OCI-M2 (cell line): ENCODE measurements around the gene RASA3.

ENCODE experiments used
- DNase-seq: peaks from one replicate; lab custom pipeline; 2025; ENCODE audit not compliant: unreplicated experiment; lab: John Stamatoyannopoulos, UW

The RASA3 gene

GRCh38 chr13:114069376-114070097 lies 62.9 kb downstream of the RASA3 start:
- no peak for DNase-seq

- DNase-seq, result no peak
Measured at GRCh38 chr13:114068656-114069318, 63.6 kb downstream of the RASA3 start.

- no peak for DNase-seq
Measured at GRCh38 chr13:114067886-114068651, 64.4 kb downstream of the RASA3 start.

DNA sequence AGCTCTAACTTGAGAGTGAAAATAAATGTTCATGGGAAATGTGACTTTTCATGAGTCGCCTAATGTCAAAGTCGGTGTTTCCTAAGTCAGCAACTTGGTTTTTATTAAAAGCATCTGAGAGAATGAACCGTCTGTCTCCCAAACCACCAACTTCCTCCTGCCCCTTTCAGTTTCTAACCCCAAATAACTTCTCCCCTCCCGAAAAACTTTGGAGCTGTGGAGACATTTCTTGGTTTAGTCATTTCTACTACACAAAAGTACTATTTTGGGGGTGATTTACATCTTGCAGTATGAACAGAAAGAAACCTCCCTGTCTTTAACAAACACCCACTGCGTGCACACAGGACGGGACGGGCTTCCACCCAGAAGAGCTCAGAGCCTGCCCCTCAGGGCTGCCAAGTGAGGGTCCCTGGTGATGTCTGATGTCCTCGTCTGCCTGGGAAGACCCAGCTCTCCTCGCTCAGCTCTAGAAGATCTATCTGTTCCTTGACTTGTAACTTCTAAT lies 65.0 kb downstream of the RASA3 start:
- DNase-seq, result no peak

GRCh38 chr13:114066956-114067355 lies 65.5 kb downstream of the RASA3 start:
- no peak for DNase-seq

DNA sequence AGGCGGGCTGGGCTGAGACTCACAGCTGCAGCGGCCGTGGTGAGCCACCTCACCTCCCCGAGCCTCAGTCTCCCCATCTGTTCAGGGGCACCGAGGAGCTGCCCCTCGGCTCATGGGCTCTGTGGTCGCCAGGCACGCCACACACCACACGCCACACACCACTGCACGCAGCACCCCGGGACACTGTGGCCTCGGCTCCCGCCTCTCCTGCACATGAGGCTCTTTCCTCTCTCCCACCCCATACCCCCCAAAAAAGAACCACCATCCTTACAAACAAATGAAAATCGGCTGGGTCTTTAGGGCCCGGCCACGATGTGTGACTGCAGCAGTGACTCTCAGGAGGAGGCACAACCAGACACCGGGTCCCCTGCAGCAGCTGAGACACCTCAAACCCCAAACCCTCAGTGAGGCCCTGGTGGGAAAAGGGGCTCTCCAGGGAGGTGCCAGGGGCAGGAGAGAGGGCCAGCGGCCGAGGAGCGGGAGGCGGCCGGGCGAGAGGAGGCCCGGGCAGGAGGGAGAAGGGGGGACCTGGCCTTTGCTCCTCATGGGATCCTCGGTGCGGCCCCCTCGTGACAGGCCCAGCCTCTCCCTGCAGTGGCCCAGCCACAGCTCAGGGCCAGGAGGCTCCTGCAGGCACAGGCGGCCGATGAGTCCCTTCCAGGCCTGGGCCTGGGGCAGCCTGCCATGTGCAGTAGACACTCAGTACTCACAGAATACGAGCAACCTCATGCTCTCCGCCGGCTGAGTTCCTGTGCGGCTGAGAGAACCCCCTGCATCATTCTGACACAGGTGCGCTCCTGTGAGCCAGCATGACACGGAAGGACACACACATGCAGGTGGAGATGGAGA lies 66.3 kb downstream of the RASA3 start:
- no peak for DNase-seq

- DNase-seq, result no peak
Measured at GRCh38 chr13:114065141-114065925, 67.1 kb downstream of the RASA3 start.

GRCh38 chr13:114064450-114065140 lies 67.8 kb downstream of the RASA3 start:
- no peak for DNase-seq

- DNase-seq, result no peak
Measured at GRCh38 chr13:114063545-114064449, 68.6 kb downstream of the RASA3 start.

- no peak for DNase-seq
Measured at GRCh38 chr13:114062754-114063153, 69.7 kb downstream of the RASA3 start.

- no peak for DNase-seq
Measured at GRCh38 chr13:114062341-114062740, 70.1 kb downstream of the RASA3 start.

DNA sequence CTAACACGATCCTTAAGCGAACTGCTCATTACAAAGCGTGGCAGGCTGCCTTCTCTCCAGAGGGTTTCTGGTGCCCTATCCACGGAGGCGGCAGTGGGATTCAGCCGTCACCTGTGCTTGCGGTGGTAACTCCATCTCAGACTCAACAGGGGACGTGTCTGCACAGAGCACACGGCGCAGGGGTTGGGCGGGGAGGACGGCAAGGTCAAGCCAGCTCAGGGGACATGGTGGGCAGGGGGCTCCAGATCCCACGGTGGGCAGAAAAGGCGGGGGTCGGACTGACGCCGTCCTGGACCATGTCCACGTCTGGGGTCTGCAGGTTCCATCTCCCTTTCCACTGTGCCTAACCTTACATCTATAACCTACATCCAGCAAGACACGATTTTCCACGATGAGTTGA lies 70.7 kb downstream of the RASA3 start:
- no peak for DNase-seq

DNA sequence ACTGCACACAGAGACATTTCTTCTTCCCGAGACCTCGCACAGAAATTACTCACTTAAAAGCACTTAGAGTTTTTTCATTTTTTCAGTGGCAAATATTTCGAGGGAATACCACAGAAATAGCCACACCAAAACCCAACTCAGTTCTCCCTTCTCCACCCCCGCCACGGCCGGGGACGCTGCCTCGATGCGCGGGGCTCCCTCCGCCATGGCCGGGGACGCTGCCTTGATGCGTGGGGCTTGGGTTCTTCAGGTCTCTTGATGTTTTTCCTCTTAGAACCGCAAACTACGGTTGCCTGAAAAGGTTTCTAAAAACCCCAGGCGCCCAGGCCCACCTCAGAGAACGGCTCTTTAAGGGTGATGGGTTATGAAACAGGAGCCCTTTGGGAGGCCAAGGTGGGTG lies 71.4 kb downstream of the RASA3 start:
- DNase-seq, result no peak

GRCh38 chr13:114059946-114060860 lies 72.2 kb downstream of the RASA3 start:
- DNase-seq, result no peak

- no peak for DNase-seq
Measured at GRCh38 chr13:114059428-114059827, 73.0 kb downstream of the RASA3 start.

GRCh38 chr13:114058051-114058867 lies 74.2 kb downstream of the RASA3 start:
- DNase-seq, result no peak
